Tibial nerve (tissue), 3 donors: ENCODE measurements around the gene SYT1.
"Not testable (repeated sequence)": the region's sequence is repeated elsewhere in the genome, so short reads cannot be mapped to it uniquely, and the experiment has no call there.

ENCODE experiments used
- POLR2A ChIP-seq, 2 donors: fragments of 450-650 bp; IDR thresholded peaks; one replicate each; pipeline ENCODE4 v1.6.1; 2017; ENCODE audit warnings: antibody characterized with exemption in 2 of 2, mild to moderate bottlenecking in 2 of 2, moderate library complexity in 2 of 2
- TF ChIP-seq, protein P1 (sequence below), 5 experiments: fragments of 200-600 bp in 3 of 5; fragments of 450-650 bp in 2 of 5; sonication (generic) in 3 of 5; IDR thresholded peaks; one replicate each; pipeline ENCODE4 v1.5.1; 2016 to 2019; ENCODE audit warnings: antibody characterized with exemption in 5 of 5, mild to moderate bottlenecking in 3 of 5, moderate library complexity in 2 of 5

DNA sequence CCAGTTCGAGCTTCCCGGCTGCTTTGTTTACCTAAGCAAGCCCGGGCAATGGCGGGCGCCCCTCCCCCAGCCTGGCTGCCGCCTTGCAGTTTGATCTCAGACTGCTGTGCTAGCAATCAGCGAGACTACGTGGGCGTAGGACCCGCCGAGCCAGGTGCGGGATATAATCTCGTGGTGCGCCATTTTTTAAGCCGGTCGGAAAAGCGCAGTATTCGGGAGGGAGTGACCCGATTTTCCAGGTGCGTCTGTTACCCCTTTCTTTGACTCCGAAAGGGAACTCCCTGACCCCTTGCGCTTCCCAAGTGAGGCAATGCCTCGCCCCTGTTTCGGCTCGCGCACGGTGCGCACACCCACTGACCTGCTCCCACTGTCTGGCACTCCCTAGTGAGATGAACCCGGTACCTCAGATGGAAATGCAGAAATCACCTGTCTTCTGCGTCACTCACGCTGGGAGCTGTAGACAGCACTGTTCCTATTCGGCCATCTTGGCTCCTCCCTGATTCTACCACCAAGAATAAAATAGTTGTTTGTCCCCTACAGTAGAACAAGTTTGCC, 180.7 kb downstream of the SYT1 start:
- TF ChIP-seq, protein P1, sequence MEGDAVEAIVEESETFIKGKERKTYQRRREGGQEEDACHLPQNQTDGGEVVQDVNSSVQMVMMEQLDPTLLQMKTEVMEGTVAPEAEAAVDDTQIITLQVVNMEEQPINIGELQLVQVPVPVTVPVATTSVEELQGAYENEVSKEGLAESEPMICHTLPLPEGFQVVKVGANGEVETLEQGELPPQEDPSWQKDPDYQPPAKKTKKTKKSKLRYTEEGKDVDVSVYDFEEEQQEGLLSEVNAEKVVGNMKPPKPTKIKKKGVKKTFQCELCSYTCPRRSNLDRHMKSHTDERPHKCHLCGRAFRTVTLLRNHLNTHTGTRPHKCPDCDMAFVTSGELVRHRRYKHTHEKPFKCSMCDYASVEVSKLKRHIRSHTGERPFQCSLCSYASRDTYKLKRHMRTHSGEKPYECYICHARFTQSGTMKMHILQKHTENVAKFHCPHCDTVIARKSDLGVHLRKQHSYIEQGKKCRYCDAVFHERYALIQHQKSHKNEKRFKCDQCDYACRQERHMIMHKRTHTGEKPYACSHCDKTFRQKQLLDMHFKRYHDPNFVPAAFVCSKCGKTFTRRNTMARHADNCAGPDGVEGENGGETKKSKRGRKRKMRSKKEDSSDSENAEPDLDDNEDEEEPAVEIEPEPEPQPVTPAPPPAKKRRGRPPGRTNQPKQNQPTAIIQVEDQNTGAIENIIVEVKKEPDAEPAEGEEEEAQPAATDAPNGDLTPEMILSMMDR (IDR thresholded peaks at IDR 0.05), result not testable (repeated sequence)
- TF ChIP-seq POLR2A (IDR thresholded peaks at IDR 0.05), result not testable (repeated sequence)
